Ammon's horn (tissue), 1 donor: Measurements from ENCODE around the gene METTL24.

Source experiments
- DNase-seq: peaks from one replicate; pipeline ENCODE4 v3.0.0-alpha.2; 2016; ENCODE audit warnings: low spot score

METTL24 gene

DNA sequence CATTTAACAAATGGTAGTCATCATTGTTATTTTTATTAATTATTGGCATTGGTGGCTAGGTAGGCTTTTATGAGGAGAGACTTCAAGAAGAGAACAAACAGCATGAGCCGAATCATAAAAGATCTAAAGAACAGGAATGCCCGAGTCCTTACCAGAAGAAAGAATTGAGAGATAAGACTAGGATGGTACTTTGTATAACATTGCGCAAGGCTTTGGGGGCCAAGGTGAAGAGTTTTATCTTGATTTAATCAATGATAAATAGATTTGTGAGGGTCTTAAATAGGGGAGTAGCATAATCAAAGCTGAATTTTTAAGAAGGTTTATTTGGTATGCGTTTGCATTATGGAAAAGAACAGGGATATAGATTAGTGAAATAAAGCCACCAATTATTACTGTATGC, 162.5 kb downstream of the METTL24 start:
- DNase-seq, result no peak
